ENCODE measurements around the gene SLC7A5. TPM values are rescaled to one million over a fixed set of nuclear protein-coding genes. Genes with fewer than 3 reads are reported as not detected.
"Not testable (repeated sequence)": the region's sequence is repeated elsewhere in the genome, so short reads cannot be mapped to it uniquely, and the experiment has no call there.

Gene SLC7A5
- polyA plus RNA-seq, 1 donor: 10.8 TPM

- no peak for DNase-seq (ENCODE audit: low read depth)
Measured at GRCh38 chr16:87822108-87822970, 47.0 kb downstream of the SLC7A5 start.

- DNase-seq (ENCODE audit: low read depth): no peak
Measured at GRCh38 chr16:87821376-87822107, 47.8 kb downstream of the SLC7A5 start.

- DNase-seq (ENCODE audit: low read depth): no peak
Measured at GRCh38 chr16:87819983-87820382, 49.3 kb downstream of the SLC7A5 start.

GRCh38 chr16:87819282-87819681 is 50.0 kb downstream of the SLC7A5 start:
- DNase-seq (ENCODE audit: low read depth): no peak

GRCh38 chr16:87818533-87819161 is 50.7 kb downstream of the SLC7A5 start:
- no peak for DNase-seq (ENCODE audit: low read depth)

GRCh38 chr16:87817910-87818309 is 51.4 kb downstream of the SLC7A5 start:
- no peak for DNase-seq (ENCODE audit: low read depth)

- DNase-seq (ENCODE audit: low read depth): not testable (repeated sequence)
Measured at GRCh38 chr16:87817370-87817769, 51.9 kb downstream of the SLC7A5 start.

GRCh38 chr16:87816507-87817100 is 52.7 kb downstream of the SLC7A5 start:
- no peak for DNase-seq (ENCODE audit: low read depth)

- no peak for DNase-seq (ENCODE audit: low read depth)
Measured at GRCh38 chr16:87815567-87815966, 53.7 kb downstream of the SLC7A5 start.

- DNase-seq (ENCODE audit: low read depth): no peak
Measured at GRCh38 chr16:87812200-87812656, 57.1 kb downstream of the SLC7A5 start.

- DNase-seq (ENCODE audit: low read depth): not testable (repeated sequence)
Measured at GRCh38 chr16:87811454-87811853, 57.9 kb downstream of the SLC7A5 start.

- DNase-seq (ENCODE audit: low read depth): no peak
Measured at GRCh38 chr16:87809150-87809902, 60.0 kb downstream of the SLC7A5 start.

- no peak for DNase-seq (ENCODE audit: low read depth)
Measured at GRCh38 chr16:87808108-87808507, 61.2 kb downstream of the SLC7A5 start.

GRCh38 chr16:87806641-87807546 is 62.4 kb downstream of the SLC7A5 start:
- DNase-seq (ENCODE audit: low read depth): no peak

GRCh38 chr16:87806261-87806640 is 63.1 kb downstream of the SLC7A5 start:
- DNase-seq (ENCODE audit: low read depth): no peak

GRCh38 chr16:87803385-87803784 is 65.9 kb downstream of the SLC7A5 start:
- DNase-seq (ENCODE audit: low read depth): no peak

- no peak for DNase-seq (ENCODE audit: low read depth)
Measured at GRCh38 chr16:87802670-87803069, 66.6 kb downstream of the SLC7A5 start.

- DNase-seq (ENCODE audit: low read depth): no peak
Measured at GRCh38 chr16:87801679-87802259, 67.5 kb downstream of the SLC7A5 start.

- DNase-seq (ENCODE audit: low read depth): no peak
Measured at GRCh38 chr16:87800497-87800896, 68.8 kb downstream of the SLC7A5 start.

GRCh38 chr16:87795336-87795735 is 74.0 kb downstream of the SLC7A5 start:
- no peak for DNase-seq (ENCODE audit: low read depth)

All from forelimb muscle (tissue), 1 donor.